OCI-LY7 (cell line): ENCODE measurements around the gene C3orf20. TPM values are rescaled to one million over a fixed set of nuclear protein-coding genes. Genes with fewer than 3 reads are reported as not detected.

Experiments
- BruUV-seq: library from RNA; stranded (reverse); fragments of 400-500 nt; replicated peaks from 2 replicates; lab custom pipeline; 2021; lab: Mats Ljungman, UMichigan
- CTCF ChIA-PET: fragments of 300-600 bp; sonication (Branson Sonifier 250); formaldehyde crosslinking; loops from one replicate; lab custom pipeline; 2022; ENCODE audit warnings: antibody characterized with exemption; ENCODE audit not compliant: unreplicated experiment; lab: Charles Lee
- POLR2A ChIA-PET: fragments of 300-600 bp; sonication (Branson Sonifier 250); formaldehyde crosslinking; loops from one replicate; lab custom pipeline; 2022; ENCODE audit warnings: antibody characterized with exemption; lab: Charles Lee
- DNase-seq: peaks from one replicate; pipeline ENCODE4 v3.0.0-alpha.2; 2015; ENCODE audit warnings: low spot score
- H2AFZ ChIP-seq: fragments of 200-600 bp; sonication (generic), shearing (Covaris generic); 2 replicates; pipeline ENCODE4 v1.6.1; 2014; ENCODE audit warnings: mild to moderate bottlenecking, antibody characterized with exemption, low read length, moderate library complexity
- H3K27ac ChIP-seq: fragments of 200-600 bp; sonication (generic); 2 replicates; pipeline ENCODE4 v1.5.1; 2014; ENCODE audit warnings: mixed run types, low read depth, mild to moderate bottlenecking, moderate library complexity, low read length, inconsistent platforms; ENCODE audit not compliant: poor library complexity, severe bottlenecking
- H3K36me3 ChIP-seq: fragments of 200-600 bp; sonication (generic); 2 replicates; pipeline ENCODE4 v1.6.1; 2014; ENCODE audit warnings: mild to moderate bottlenecking, antibody characterized with exemption, low read length, moderate library complexity, mixed read lengths; ENCODE audit not compliant: insufficient read depth
- H3K4me1 ChIP-seq: fragments of 200-600 bp; sonication (generic); 2 replicates; pipeline ENCODE4 v1.5.1; 2014; ENCODE audit warnings: mild to moderate bottlenecking, low read length; ENCODE audit not compliant: insufficient read depth, poor library complexity, severe bottlenecking
- H3K4me2 ChIP-seq: fragments of 200-600 bp; sonication (generic); 2 replicates; pipeline ENCODE4 v1.6.1; 2014; ENCODE audit warnings: mild to moderate bottlenecking, low read length
- H3K4me3 ChIP-seq: fragments of 200-600 bp; sonication (generic); 2 replicates; pipeline ENCODE4 v1.5.1; 2014; ENCODE audit warnings: mild to moderate bottlenecking, low read depth, low read length; ENCODE audit not compliant: poor library complexity, severe bottlenecking
- H3K79me2 ChIP-seq: fragments of 200-600 bp; sonication (generic); 2 replicates; pipeline ENCODE4 v1.6.1; 2016; ENCODE audit warnings: low read depth, mild to moderate bottlenecking, low read length, moderate library complexity, mixed read lengths; ENCODE audit not compliant: insufficient read depth
- H3K9me2 ChIP-seq: fragments of 200-600 bp; sonication (generic); 2 replicates; pipeline ENCODE4 v1.6.1; 2016; ENCODE audit warnings: mild to moderate bottlenecking, low read length, mixed read lengths; ENCODE audit not compliant: insufficient read depth
- H3K9me3 ChIP-seq: fragments of 200-600 bp; sonication (generic); 2 replicates; pipeline ENCODE4 v1.6.1; 2014; ENCODE audit warnings: mild to moderate bottlenecking, mixed run types, low read length, mixed read lengths
- H4K20me1 ChIP-seq: fragments of 200-600 bp; sonication (generic); 2 replicates; pipeline ENCODE4 v1.6.1; 2014; ENCODE audit warnings: mild to moderate bottlenecking, antibody characterized with exemption, low read length, moderate library complexity, mixed read lengths; ENCODE audit not compliant: insufficient read depth
- EZH2phosphoT487 ChIP-seq: fragments of 200-600 bp; sonication (generic); IDR thresholded peaks from 2 replicates; pipeline ENCODE4 v1.6.1; 2018; ENCODE audit warnings: low read depth, borderline replicate concordance, mild to moderate bottlenecking, mixed run types, antibody characterized with exemption, low read length, moderate library complexity, mixed read lengths
- intact Hi-C: fragments of 100-400 bp; cut with micrococcal nuclease; formaldehyde crosslinking; loops from one replicate; pipeline ENCODE4 v1.10.0; 2022; ENCODE audit not compliant: unreplicated experiment
- total RNA-seq, 2 experiments: library from RNA; depleted of rRNA in 1 of 2; stranded (reverse); fragments of >200 nt in 1 of 2; shearing (Covaris generic) in 1 of 2; gene quantifications; 2 replicates each; pipeline ENCODE4 v1.2.3, GENCODE V29; 2014 to 2022
- TF ChIP-seq, protein P1 (sequence below): fragments of 200-600 bp; sonication (generic); conservative IDR thresholded peaks from 2 replicates; pipeline ENCODE4 v1.5.1; 2014; ENCODE audit warnings: mild to moderate bottlenecking, antibody characterized with exemption, low read length, moderate library complexity, mixed read lengths

The C3orf20 gene
- total RNA-seq, 2 experiments from 2014 or later: 2.2 to 2.7 TPM

DNA sequence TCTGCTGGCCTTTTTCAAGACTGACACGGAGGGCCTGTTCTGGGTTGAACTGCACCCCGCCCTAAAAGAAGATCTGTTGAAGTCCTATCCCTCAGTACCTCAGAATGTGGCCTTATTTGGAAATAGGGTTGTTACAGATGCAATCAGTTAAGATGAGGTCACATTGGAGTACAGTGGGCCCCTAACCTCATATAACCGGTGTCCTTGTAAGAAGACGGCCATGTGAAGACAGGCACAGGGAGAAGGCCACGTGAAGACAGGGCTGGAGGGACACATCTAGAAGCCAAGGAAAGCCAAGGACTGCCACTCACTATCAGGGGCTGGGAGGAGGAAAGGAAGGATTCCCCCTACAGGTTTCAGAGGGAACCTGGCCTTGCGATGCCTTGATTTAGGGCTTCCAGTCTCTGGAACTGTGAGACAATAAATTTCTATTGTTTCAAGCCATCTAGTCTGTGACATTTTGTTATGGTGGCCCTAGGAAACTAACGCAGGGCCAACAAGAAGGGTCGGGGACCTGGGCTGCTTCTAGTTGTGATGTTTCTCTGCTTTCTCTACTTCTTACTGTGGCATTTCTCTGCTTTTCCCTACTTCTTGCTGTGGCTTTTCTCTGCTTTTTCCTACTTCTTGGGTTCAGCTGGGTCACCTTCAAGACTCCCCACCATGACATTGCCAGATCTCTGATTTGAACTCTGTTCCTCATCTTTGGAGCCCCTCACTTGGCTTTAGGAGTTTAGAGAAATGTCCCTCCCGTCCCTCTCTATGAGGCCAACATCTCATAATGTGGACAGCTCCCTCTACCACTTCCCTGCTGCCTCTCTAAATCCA, 28.1 kb upstream of the C3orf20 start:
- no peaks in the 10 kb centered on the region for H4K20me1 ChIP-seq
- intact Hi-C loops: no loop called here
- DNase-seq: no peak
- CTCF ChIA-PET: no interaction called here
- POLR2A ChIA-PET: no interaction called here
- no peak overlapping the region for H3K4me3 ChIP-seq
- H2AFZ ChIP-seq: no peak overlapping the region
- H3K36me3 ChIP-seq: no peaks in the 10 kb centered on the region
- no peak overlapping the region for H3K27ac ChIP-seq
- no peaks in the 10 kb centered on the region for H3K9me2 ChIP-seq
- H3K79me2 ChIP-seq: peaks cover 1% of the 10 kb centered on the region; the same call in 1 of the 2 replicates
- H3K4me1 ChIP-seq: peaks cover 4% of the 10 kb centered on the region
- no peaks in the 10 kb centered on the region for H3K9me3 ChIP-seq
- no peak overlapping the region for H3K4me2 ChIP-seq
- no peak for TF ChIP-seq EZH2phosphoT487
- TF ChIP-seq, protein P1, sequence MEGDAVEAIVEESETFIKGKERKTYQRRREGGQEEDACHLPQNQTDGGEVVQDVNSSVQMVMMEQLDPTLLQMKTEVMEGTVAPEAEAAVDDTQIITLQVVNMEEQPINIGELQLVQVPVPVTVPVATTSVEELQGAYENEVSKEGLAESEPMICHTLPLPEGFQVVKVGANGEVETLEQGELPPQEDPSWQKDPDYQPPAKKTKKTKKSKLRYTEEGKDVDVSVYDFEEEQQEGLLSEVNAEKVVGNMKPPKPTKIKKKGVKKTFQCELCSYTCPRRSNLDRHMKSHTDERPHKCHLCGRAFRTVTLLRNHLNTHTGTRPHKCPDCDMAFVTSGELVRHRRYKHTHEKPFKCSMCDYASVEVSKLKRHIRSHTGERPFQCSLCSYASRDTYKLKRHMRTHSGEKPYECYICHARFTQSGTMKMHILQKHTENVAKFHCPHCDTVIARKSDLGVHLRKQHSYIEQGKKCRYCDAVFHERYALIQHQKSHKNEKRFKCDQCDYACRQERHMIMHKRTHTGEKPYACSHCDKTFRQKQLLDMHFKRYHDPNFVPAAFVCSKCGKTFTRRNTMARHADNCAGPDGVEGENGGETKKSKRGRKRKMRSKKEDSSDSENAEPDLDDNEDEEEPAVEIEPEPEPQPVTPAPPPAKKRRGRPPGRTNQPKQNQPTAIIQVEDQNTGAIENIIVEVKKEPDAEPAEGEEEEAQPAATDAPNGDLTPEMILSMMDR: no peak
- no TSS peak for BruUV-seq

DNA sequence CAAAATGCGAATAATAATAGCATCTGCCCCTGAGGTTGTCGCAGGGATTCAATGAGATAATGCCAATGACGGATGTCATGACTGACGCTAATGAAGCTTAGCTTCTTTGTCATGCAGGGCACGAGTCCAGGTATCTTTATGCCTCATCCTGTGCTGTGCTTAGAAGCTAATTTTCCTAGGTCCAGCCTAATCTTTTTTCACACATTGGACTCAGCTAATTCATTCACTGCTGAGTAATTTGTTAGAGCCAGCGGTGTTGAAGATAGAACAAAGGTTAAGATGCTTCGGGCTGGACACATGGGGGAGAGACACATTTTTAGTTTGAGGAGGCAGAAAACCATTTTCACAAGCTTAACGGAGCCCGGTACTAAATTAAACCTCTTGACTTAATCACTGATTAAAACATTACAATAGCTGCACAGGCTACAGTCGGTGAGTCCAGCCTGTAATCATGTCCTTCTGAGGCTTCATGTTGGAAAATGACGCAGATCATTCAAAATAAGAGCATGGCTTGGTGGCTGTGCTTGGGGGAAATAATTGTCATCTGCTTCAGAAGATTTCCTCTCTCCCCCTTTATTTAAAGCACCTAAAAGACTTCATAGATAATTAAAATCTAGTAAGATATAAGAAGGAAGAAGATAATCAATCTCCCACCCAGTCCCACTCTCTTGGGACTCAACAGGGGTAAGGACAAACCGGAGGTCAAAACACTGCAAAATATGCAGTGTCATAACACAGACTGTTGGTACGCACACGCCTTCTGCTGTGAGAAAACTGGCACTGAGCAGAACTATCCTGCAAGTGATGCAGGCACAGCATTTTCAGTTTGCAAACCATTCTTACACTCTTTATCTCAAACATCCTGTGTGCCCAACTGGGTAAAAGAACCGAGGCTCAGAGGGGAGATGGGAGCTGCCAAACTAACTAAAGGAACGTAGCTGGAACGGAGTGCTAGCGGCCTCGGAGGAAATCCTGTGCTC, 26.7 kb upstream of the C3orf20 start:
- H3K4me2 ChIP-seq: no peak overlapping the region
- H3K27ac ChIP-seq: no peak overlapping the region
- BruUV-seq: no TSS peak
- ChIA-PET CTCF (no interaction called here), POLR2A (no interaction called here)
- peaks cover 15% of the 10 kb centered on the region for H3K4me1 ChIP-seq
- no peak overlapping the region for H3K4me3 ChIP-seq
- H3K9me3 ChIP-seq: no peaks in the 10 kb centered on the region
- no peaks in the 10 kb centered on the region for H3K9me2 ChIP-seq
- TF ChIP-seq, protein P1: no peak
- TF ChIP-seq EZH2phosphoT487: no peak
- peaks cover 16% of the 10 kb centered on the region for H3K79me2 ChIP-seq
- no peaks in the 10 kb centered on the region for H4K20me1 ChIP-seq
- DNase-seq: no peak
- no peaks in the 10 kb centered on the region for H3K36me3 ChIP-seq
- intact Hi-C loops: no loop called here
- no peak overlapping the region for H2AFZ ChIP-seq
